Myocyte (in vitro differentiated cells): ENCODE data around the gene KCNE4. TPM values are rescaled to one million over a fixed set of nuclear protein-coding genes. Genes with fewer than 3 reads are reported as not detected.

Experiments used
- DNase-seq: peaks from one replicate; pipeline ENCODE4 v3.0.0-alpha.2; 2012; ENCODE audit warnings: low read depth
- total RNA-seq: library from RNA; depleted of rRNA; stranded (reverse); fragments of >200 nt; gene quantifications from 2 replicates; pipeline ENCODE4 v1.2.3, GENCODE V29; 2014

KCNE4 gene
- total RNA-seq, 1 donor from 2014 or later: 27.9 TPM

DNA sequence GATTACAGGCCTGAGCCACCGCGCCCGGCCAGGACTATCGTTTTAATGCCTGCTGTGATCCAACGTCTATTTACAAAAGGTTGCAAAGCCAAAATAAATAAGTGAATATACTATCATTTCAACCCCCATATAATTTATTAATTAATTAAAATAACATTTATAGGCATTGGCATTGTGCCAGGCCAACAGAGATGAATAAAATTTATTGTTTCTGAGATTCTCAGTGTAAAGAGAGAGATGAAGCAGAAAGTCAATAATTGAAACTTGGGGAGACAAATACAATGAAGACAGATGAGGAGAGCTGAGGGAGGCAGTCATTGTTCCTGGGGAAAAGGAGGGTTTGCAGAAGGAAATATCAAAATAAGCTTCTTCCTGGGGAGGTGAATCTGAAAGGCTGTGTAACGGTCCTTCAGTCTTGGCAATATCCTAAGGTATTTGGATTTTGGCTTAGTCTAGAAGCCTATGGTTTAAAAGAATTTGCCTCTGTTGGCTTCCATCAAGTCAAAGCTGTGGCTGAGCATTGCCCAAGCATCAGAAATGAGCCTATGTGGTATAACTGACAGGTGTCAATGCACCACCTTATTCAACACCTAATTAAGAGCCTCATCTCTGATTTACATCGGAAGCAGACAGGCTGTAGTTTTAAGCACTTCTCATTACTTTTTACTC lies 31.5 kb downstream of the KCNE4 start:
- DNase-seq: no peak

DNA sequence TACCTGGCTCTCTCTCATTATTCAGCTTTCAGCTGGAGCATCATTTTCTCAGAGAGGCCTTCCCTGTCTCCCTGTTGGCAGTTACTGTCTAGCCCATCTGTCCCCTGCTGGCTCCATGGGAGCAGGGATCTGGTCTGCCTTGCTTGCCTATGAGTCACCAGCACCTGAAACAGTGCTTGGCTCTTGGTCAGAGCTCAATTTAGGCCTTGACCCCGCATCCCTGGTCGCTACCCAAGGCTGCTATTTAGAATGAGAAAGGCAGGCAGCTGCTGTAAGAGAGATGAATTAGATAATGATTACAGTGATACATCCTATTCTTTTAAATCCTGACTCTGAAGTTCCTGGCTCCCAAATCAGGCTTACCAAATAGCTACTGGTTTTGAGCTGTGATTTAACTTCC lies 32.9 kb downstream of the KCNE4 start:
- peak; percentile 96 for DNase-seq

GRCh38 chr2:223086370-223086981 lies 34.5 kb downstream of the KCNE4 start:
- no peak for DNase-seq

DNA sequence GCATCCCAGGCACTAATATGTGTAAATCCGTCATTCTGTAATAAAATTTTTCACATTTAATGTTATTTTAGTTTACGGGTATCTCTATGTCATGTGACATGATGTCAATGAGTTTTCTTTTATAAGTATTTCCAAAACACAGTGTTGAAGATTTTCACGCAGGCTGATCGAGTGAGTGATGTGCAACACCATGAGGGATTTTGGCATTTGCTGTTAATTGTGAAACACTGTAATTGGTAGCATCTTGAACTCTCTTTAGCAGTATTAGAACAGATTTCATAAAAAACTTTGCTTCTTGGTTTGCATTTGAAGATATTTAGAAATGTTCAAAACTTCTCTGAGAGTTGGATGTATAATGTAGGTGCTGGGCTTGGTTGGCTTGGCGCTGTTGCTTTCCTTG lies 35.5 kb downstream of the KCNE4 start:
- no peak for DNase-seq

GRCh38 chr2:223088866-223089265 lies 36.9 kb downstream of the KCNE4 start:
- no peak for DNase-seq

DNA sequence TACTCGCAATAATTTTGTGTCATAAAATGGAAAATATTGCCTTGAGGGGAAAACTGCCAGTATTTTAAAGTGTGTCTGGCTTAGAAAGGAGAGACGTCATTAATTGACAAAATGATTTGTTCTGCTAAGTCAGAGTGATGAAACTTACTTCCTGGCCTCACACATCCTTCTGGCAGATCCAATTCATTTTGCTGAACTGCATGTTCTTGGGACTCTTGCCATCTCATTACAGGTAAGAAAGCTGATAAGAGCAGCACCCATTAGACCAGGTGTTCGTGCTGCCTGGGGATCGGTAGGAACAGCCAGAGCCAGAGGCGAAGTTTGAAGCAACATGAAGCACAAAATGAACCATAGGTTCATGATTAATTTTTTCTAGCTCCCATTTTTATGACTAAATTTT lies 38.0 kb downstream of the KCNE4 start:
- no peak for DNase-seq

GRCh38 chr2:223090540-223091235 lies 38.7 kb downstream of the KCNE4 start:
- no peak for DNase-seq

DNA sequence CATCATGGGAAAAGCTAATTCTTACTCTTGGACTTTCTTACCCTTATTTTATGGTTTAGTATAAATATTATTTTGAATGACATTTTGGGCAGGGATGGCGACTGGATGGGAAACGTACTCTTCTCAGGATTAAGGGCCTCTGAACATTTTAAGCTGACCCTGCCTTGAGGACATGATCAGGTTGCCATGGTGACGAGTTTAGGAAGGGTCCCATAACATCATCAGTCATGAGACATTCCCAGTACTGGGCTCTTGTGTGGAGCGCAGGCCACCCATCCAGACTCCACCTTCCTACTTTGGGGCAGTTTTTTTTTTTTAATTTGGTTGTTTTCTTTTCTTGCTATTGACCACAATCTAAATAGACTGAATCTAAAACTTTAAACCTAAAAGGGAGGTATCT lies 40.7 kb downstream of the KCNE4 start:
- no peak for DNase-seq

DNA sequence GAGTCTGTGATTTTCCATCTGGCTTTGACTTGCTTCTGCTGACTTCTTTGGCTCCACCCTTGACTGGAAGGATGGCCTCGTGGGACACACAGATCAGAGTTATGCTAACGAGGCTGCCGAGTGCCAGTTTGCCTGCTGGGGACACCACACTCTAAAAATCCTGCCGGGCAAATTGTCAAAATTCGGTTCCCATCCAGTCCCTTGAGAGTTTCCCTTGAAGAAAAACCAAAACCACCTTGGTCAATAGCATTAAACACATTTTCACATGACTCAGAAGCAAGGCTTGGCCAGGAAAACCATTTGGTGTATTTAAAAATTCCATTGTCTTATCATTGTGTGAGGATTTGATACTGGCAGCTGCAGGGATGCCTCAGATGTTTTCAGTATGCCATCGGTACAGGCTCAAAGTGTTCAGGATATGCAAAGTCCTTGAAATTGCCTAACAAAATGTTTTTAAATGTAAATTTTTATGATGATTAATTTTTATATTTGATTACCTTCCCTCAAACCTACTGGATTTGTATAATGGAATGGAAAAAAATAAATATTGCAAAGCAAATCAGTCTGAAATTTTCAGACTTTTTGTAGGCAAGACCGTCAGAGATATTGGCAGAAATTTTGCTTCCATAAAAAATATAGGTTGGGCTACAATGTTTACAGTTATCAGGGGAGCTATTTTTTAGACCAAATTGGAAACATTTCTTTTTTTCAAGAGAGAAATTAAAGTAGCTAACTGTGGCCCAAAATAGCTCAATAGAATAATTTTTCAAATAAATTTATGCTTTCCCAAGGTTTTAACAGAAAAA lies 41.6 kb downstream of the KCNE4 start:
- DNase-seq: peak; percentile 100

DNA sequence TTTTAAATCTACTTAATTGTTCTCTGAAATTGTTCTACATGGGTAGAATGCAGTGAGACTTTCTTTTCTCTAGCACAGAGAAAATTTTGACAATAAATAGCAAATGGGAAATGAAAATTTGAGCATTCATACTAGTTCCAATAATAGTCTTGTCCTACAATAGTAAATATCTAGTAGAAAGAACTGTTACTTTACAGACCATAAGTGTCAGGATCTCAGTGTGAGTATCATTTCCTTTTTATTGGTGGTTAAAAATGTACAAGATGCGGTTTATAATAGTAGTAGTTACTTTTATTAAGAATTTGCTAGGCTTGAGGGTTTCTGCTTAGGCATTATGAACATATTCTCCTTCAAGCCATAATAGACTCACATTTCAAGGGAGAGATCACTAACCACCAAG lies 43.2 kb downstream of the KCNE4 start:
- DNase-seq: no peak

- DNase-seq: peak; percentile 67
Measured at GRCh38 chr2:223096235-223096970, 44.4 kb downstream of the KCNE4 start.

- peak; percentile 38 for DNase-seq
Measured at GRCh38 chr2:223097888-223098383, 45.9 kb downstream of the KCNE4 start.

- DNase-seq: no peak
Measured at GRCh38 chr2:223099561-223099960, 47.6 kb downstream of the KCNE4 start.

DNA sequence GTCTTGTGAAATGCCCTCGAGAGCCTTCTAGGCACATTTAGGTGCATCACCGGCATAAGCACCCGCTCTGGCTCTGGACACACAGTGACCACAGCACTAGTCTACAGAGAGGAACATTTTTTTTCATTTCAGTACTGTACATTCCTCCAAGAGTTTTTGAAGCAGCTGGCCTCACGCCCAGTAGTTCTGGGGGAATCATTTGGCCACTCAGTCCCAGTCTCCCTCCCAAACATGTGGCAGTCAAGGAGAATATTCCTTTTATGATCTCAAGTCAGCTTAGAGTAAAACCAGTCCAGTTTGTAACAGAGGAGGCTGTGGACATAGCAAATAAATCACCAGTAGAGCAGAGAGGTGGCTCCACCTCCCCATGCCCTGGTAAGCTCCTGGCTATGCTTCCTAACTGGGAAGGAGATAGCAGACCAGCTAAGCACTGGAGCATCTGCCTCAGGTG lies 48.1 kb downstream of the KCNE4 start:
- peak; percentile 88 for DNase-seq

GRCh38 chr2:223101340-223102039 lies 49.5 kb downstream of the KCNE4 start:
- peak; percentile 24 for DNase-seq

DNA sequence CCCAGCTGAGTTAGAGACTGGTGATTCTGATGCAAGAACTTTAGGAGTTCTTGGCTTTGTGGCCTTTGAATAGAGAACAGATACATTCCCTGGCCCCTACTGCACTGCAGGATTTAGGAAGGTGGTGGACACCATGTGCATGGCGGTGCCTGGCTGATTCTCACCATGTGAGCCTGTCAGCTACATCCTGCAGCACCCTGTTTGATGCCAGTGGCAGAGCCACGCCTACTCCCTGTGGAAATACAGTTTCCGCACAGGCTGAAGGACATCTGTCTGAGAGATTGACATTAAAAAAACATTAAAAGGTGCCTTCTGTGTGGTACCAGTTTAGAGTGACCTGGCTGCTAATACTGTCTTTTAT lies 50.0 kb downstream of the KCNE4 start:
- no peak for DNase-seq

GRCh38 chr2:223102450-223102849 lies 50.5 kb downstream of the KCNE4 start:
- DNase-seq: no peak

- DNase-seq: peak; percentile 71
Measured at GRCh38 chr2:223104336-223105132, 52.5 kb downstream of the KCNE4 start.
